Activated naive CD8-positive, alpha-beta T cell treated with anti-CD3 and anti-CD28 coated beads, Interleukin-2, amount 50 U/mL, for 16 hours (primary cell): ENCODE data around the gene C1orf232.

Experiments
- DNase-seq: peaks from one replicate; pipeline ENCODE4 v3.0.0-alpha.2; 2020; ENCODE audit warnings: low read depth, low spot score

Gene C1orf232

GRCh38 chr1:26168410-26169197, at the start of gene C1orf232:
Gene C1orf232, minus strand, starts transcription at chr1:26168963. Its CDS starts 464 bp downstream, at chr1:26168499.
- no peak for DNase-seq

- no peak for DNase-seq
Observed at GRCh38 chr1:26215246-26215645, 46.5 kb upstream of the C1orf232 start.

GRCh38 chr1:26213335-26213905, 44.7 kb upstream of the C1orf232 start:
- DNase-seq = no peak

GRCh38 chr1:26212726-26213125, 44.0 kb upstream of the C1orf232 start:
- no peak for DNase-seq

- no peak for DNase-seq
Observed at GRCh38 chr1:26210147-26210870, 41.5 kb upstream of the C1orf232 start.

GRCh38 chr1:26203642-26204318, 35.0 kb upstream of the C1orf232 start:
- no peak for DNase-seq

GRCh38 chr1:26200413-26200812, 31.6 kb upstream of the C1orf232 start:
- no peak for DNase-seq

- DNase-seq = no peak
Observed at GRCh38 chr1:26197813-26198212, 29.1 kb upstream of the C1orf232 start.

- no peak for DNase-seq
Observed at GRCh38 chr1:26197301-26197700, 28.5 kb upstream of the C1orf232 start.

GRCh38 chr1:26195805-26196204, 27.0 kb upstream of the C1orf232 start:
- no peak for DNase-seq

GRCh38 chr1:26191739-26192138, 23.0 kb upstream of the C1orf232 start:
- no peak for DNase-seq

GRCh38 chr1:26190373-26190987, 21.7 kb upstream of the C1orf232 start, which contains the start of gene CATSPER4:
Gene CATSPER4, plus strand, starts transcription at chr1:26190602. Its CDS starts 26 bp downstream, at chr1:26190628.
- DNase-seq = no peak

GRCh38 chr1:26189751-26190275, 21.1 kb upstream of the C1orf232 start:
- no peak for DNase-seq

- no peak for DNase-seq
Observed at GRCh38 chr1:26189331-26189730, 20.6 kb upstream of the C1orf232 start.

GRCh38 chr1:26188477-26188876, 19.7 kb upstream of the C1orf232 start:
- DNase-seq = no peak

- DNase-seq = no peak
Observed at GRCh38 chr1:26187882-26188281, 19.1 kb upstream of the C1orf232 start.

- DNase-seq = no peak
Observed at GRCh38 chr1:26184883-26185282, 16.1 kb upstream of the C1orf232 start.

- no peak for DNase-seq
Observed at GRCh38 chr1:26184086-26184485, 15.3 kb upstream of the C1orf232 start.

GRCh38 chr1:26182383-26182696, 13.6 kb upstream of the C1orf232 start:
- no peak for DNase-seq

GRCh38 chr1:26181586-26182382, 13.0 kb upstream of the C1orf232 start:
- DNase-seq = no peak
